Measurements from ENCODE around the gene HEXIM2.

- TF ChIP-seq REST (IDR thresholded peaks at IDR 0.05; ENCODE audit: insufficient read depth in 1 of 2, low read depth in 2 of 2, low read length in 2 of 2) (no peak), TAF1 (IDR thresholded peaks at IDR 0.05; ENCODE audit: borderline replicate concordance, insufficient read depth, low read length) (no peak)
These were observed 5.4 kb upstream of the HEXIM2 start for GRCh38 chr17:45156242-45156641.
